ENCODE measurements around the gene AHCTF1. TPM values are rescaled to one million over a fixed set of nuclear protein-coding genes. Genes with fewer than 3 reads are reported as not detected.

AHCTF1 gene
- total RNA-seq, 1 donor from 2014 or later, result 62.1 TPM

- no peak for DNase-seq (ENCODE audit: low spot score)
- Histone ChIP-seq H3K4me2 (no peak overlapping the region), H2AFZ (replicated peaks) (no peak overlapping the region), H3K27ac (no peak overlapping the region), H3K27me3 (no peaks in the 10 kb centered on the region), H3K4me3 (no peak overlapping the region), H3K36me3 (no peaks in the 10 kb centered on the region), H3K9me3 (ENCODE audit: low read depth) (no peaks in the 10 kb centered on the region), H3F3A (ENCODE audit: low read depth) (no peaks in the 10 kb centered on the region), H3K4me1 (peaks cover 3% of the 10 kb centered on the region), H4K20me1 (ENCODE audit: low read depth) (no peaks in the 10 kb centered on the region), H3K79me2 (ENCODE audit: low read depth) (no peaks in the 10 kb centered on the region), H3K9ac (no peak overlapping the region)
- no peak overlapping the region for H3K4me3 Mint-ChIP-seq
- H3K27ac Mint-ChIP-seq, result no peak overlapping the region
- peaks cover 3% of the 10 kb centered on the region for H3K4me1 Mint-ChIP-seq
- TF ChIP-seq CTCF (IDR thresholded peaks at IDR 0.05), result no peak
- H3K27me3 Mint-ChIP-seq (ENCODE audit: insufficient read depth, low read depth), result peaks cover 2% of the 10 kb centered on the region
- no peaks in the 10 kb centered on the region for H3K36me3 Mint-ChIP-seq
- peaks cover 3% of the 10 kb centered on the region for H3K9me3 Mint-ChIP-seq
Measured at GRCh38 chr1:246803373-246803772, 128.4 kb downstream of the AHCTF1 start.

GRCh38 chr1:246801241-246802020 lies 130.3 kb downstream of the AHCTF1 start:
- no peak overlapping the region for H3K27ac ChIP-seq
- peaks cover 3% of the 10 kb centered on the region for H3K4me1 Mint-ChIP-seq
- no peaks in the 10 kb centered on the region for H3K79me2 ChIP-seq (ENCODE audit: low read depth)
- peaks cover 3% of the 10 kb centered on the region for H3K4me1 ChIP-seq
- no peak overlapping the region for H3K4me3 ChIP-seq
- H3K27me3 ChIP-seq, result no peaks in the 10 kb centered on the region
- no peaks in the 10 kb centered on the region for H3K27me3 Mint-ChIP-seq (ENCODE audit: insufficient read depth, low read depth)
- no peaks in the 10 kb centered on the region for H4K20me1 ChIP-seq (ENCODE audit: low read depth)
- no peaks in the 10 kb centered on the region for H3F3A ChIP-seq (ENCODE audit: low read depth)
- H3K4me3 Mint-ChIP-seq, result no peak overlapping the region
- H3K9ac ChIP-seq, result no peak overlapping the region
- no peaks in the 10 kb centered on the region for H3K9me3 ChIP-seq (ENCODE audit: low read depth)
- H3K36me3 Mint-ChIP-seq, result no peaks in the 10 kb centered on the region
- H2AFZ ChIP-seq (replicated peaks), result no peak overlapping the region
- peaks cover 3% of the 10 kb centered on the region for H3K9me3 Mint-ChIP-seq
- H3K36me3 ChIP-seq, result no peaks in the 10 kb centered on the region
- no peak overlapping the region for H3K4me2 ChIP-seq
- H3K27ac Mint-ChIP-seq, result no peak overlapping the region
- no peak for DNase-seq (ENCODE audit: low spot score)
- TF ChIP-seq EZH2 (IDR thresholded peaks at IDR 0.05) (no peak), EZH2phosphoT487 (IDR thresholded peaks at IDR 0.05) (no peak), CTCF (IDR thresholded peaks at IDR 0.05) (no peak)

- no peak overlapping the region for H3K4me3 Mint-ChIP-seq
- no peak overlapping the region for H3K27ac Mint-ChIP-seq
- Histone ChIP-seq H3F3A (ENCODE audit: low read depth) (no peaks in the 10 kb centered on the region), H3K4me1 (peaks cover 3% of the 10 kb centered on the region), H3K36me3 (no peaks in the 10 kb centered on the region), H3K9me3 (ENCODE audit: low read depth) (no peaks in the 10 kb centered on the region), H3K4me3 (no peak overlapping the region), H3K4me2 (no peak overlapping the region), H3K27me3 (no peaks in the 10 kb centered on the region), H3K79me2 (ENCODE audit: low read depth) (no peaks in the 10 kb centered on the region), H4K20me1 (ENCODE audit: low read depth) (no peaks in the 10 kb centered on the region), H2AFZ (replicated peaks) (no peak overlapping the region), H3K9ac (no peak overlapping the region), H3K27ac (no peak overlapping the region)
- H3K4me1 Mint-ChIP-seq, result peaks cover 3% of the 10 kb centered on the region
- no peaks in the 10 kb centered on the region for H3K27me3 Mint-ChIP-seq (ENCODE audit: insufficient read depth, low read depth)
- DNase-seq (ENCODE audit: low spot score), result no peak
- peaks cover 3% of the 10 kb centered on the region for H3K9me3 Mint-ChIP-seq
- no peaks in the 10 kb centered on the region for H3K36me3 Mint-ChIP-seq
- TF ChIP-seq CTCF (IDR thresholded peaks at IDR 0.05) (no peak), EZH2 (IDR thresholded peaks at IDR 0.05) (no peak), EZH2phosphoT487 (IDR thresholded peaks at IDR 0.05) (no peak)
Measured at GRCh38 chr1:246800756-246801155, 131.0 kb downstream of the AHCTF1 start.

Measured in neural progenitor cell (in vitro differentiated cells).